Nephron progenitor cell (in vitro differentiated cells): Measurements from ENCODE around the gene XRCC5.
"Not testable (repeated sequence)": the region's sequence is repeated elsewhere in the genome, so short reads cannot be mapped to it uniquely, and the experiment has no call there.

Experiments
- DNase-seq: peaks from one replicate; pipeline ENCODE4 v3.0.0; 2021
- H3K27ac Mint-ChIP-seq: 2 replicates; pipeline ENCODE4 v1.8.0; 2021; ENCODE audit warnings: mild to moderate bottlenecking, moderate library complexity, mixed read lengths
- H3K27me3 Mint-ChIP-seq: 2 replicates; pipeline ENCODE4 v1.8.0; 2021; ENCODE audit warnings: mild to moderate bottlenecking, low read depth, mixed read lengths; ENCODE audit not compliant: poor library complexity
- H3K36me3 Mint-ChIP-seq: 2 replicates; pipeline ENCODE4 v1.8.0; 2021; ENCODE audit warnings: low read depth, mixed read lengths
- H3K4me1 Mint-ChIP-seq: 2 replicates; pipeline ENCODE4 v1.8.0; 2021; ENCODE audit warnings: mixed read lengths
- H3K4me3 Mint-ChIP-seq: 2 replicates; pipeline ENCODE4 v1.8.0; 2021; ENCODE audit warnings: mild to moderate bottlenecking, moderate library complexity, mixed read lengths
- H3K9me3 Mint-ChIP-seq: 2 replicates; pipeline ENCODE4 v1.8.0; 2021; ENCODE audit warnings: mild to moderate bottlenecking, moderate library complexity, mixed read lengths
- TF ChIP-seq, protein P1 (sequence below): fragments of 200-600 bp; sonication (generic); IDR thresholded peaks from 2 replicates; pipeline ENCODE4 v1.5.0; 2021; ENCODE audit warnings: antibody characterized with exemption

XRCC5 gene

DNA sequence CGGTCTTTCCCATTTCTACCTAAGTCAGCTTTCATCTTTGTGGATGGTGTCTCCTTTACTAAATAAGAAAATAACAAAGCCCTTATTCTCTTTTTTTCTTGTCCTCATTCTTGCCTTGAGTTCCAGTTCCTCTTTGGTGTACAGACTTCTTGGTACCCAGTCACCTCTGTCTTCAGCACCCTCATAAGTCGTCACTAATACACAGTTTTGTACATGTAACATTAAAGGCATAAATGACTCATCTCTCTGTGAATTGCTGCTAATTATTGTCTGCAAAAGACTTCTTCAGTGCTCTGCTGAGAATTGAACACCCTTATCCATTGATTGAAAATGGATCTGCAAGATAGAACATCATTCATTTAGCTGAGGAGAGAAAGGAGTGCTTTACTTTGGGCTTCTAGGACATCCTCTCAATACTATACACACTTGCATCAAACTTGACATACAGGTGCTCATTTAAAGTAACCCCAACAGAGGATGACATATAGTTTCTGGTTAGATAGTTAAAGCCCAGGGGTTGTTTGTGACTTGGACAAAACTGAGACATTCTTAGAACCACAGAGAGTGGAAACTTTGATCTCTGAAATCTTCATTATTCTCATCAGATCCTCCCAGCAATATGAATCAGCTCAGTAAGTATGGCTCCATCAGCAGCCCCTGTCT, 97.0 kb downstream of the XRCC5 start:
- TF ChIP-seq, protein P1, sequence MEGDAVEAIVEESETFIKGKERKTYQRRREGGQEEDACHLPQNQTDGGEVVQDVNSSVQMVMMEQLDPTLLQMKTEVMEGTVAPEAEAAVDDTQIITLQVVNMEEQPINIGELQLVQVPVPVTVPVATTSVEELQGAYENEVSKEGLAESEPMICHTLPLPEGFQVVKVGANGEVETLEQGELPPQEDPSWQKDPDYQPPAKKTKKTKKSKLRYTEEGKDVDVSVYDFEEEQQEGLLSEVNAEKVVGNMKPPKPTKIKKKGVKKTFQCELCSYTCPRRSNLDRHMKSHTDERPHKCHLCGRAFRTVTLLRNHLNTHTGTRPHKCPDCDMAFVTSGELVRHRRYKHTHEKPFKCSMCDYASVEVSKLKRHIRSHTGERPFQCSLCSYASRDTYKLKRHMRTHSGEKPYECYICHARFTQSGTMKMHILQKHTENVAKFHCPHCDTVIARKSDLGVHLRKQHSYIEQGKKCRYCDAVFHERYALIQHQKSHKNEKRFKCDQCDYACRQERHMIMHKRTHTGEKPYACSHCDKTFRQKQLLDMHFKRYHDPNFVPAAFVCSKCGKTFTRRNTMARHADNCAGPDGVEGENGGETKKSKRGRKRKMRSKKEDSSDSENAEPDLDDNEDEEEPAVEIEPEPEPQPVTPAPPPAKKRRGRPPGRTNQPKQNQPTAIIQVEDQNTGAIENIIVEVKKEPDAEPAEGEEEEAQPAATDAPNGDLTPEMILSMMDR = no peak
- peaks cover 71% of the 10 kb centered on the region for H3K36me3 Mint-ChIP-seq
- peak overlapping the region; percentile 89 for H3K27ac Mint-ChIP-seq

DNA sequence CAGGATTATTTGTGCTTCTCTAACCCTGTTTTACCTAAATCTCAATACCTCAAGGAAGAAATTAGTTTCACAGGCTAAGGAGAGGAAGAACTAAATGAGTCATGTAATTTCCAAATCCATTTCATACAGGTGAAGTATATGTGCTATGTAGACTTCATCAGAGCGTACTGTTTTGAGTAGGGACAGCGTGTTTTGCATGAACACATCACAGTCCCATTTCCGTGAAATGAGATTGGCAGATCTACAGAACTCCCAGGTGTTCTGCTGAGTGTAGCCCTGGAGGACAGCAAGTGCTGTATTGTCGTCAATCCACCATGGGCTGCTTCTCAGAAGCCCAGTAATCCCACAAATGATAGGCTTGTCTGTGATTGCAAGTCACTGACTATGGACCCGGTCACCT, 97.7 kb downstream of the XRCC5 start:
- peaks cover 68% of the 10 kb centered on the region for H3K4me1 Mint-ChIP-seq
- no peaks in the 10 kb centered on the region for H3K9me3 Mint-ChIP-seq
- peak overlapping the region; percentile 89 for H3K27ac Mint-ChIP-seq
- H3K36me3 Mint-ChIP-seq = peaks cover 65% of the 10 kb centered on the region
- no peak overlapping the region for H3K4me3 Mint-ChIP-seq
- no peaks in the 10 kb centered on the region for H3K27me3 Mint-ChIP-seq
- TF ChIP-seq, protein P1 = no peak
- no peak for DNase-seq

More for the DNA sequence above, 97.0 kb downstream of the XRCC5 start:
- H3K9me3 Mint-ChIP-seq = no peaks in the 10 kb centered on the region
- no peaks in the 10 kb centered on the region for H3K27me3 Mint-ChIP-seq
- H3K4me1 Mint-ChIP-seq = peaks cover 66% of the 10 kb centered on the region
- no peak for DNase-seq
- no peak overlapping the region for H3K4me3 Mint-ChIP-seq

DNA sequence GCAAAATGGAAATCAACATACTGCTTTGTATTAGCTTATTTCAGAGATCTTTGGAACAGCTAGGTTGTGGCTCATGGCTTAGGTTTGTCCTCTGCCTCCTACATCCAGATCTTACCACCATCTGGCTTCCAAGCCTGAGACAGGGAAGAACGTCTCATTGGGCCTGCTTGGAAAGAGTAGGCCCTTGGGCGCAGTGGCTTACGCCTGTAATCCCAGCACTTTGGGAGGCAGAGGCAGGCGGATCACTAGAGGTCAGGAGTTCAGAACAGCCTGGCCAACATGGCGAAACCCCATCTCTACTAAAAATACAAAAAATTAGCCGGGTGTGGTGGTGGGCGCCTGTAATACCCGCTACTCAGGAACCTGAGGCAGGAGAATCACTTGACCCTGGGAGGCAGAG, 99.5 kb downstream of the XRCC5 start:
- Mint-ChIP-seq H3K4me1 (peaks cover 73% of the 10 kb centered on the region), H3K36me3 (peaks cover 46% of the 10 kb centered on the region), H3K27ac (peak overlapping the region; percentile 86)
- DNase-seq, H3K4me3 Mint-ChIP-seq, H3K27me3 Mint-ChIP-seq, H3K9me3 Mint-ChIP-seq: not testable (repeated sequence)

DNA sequence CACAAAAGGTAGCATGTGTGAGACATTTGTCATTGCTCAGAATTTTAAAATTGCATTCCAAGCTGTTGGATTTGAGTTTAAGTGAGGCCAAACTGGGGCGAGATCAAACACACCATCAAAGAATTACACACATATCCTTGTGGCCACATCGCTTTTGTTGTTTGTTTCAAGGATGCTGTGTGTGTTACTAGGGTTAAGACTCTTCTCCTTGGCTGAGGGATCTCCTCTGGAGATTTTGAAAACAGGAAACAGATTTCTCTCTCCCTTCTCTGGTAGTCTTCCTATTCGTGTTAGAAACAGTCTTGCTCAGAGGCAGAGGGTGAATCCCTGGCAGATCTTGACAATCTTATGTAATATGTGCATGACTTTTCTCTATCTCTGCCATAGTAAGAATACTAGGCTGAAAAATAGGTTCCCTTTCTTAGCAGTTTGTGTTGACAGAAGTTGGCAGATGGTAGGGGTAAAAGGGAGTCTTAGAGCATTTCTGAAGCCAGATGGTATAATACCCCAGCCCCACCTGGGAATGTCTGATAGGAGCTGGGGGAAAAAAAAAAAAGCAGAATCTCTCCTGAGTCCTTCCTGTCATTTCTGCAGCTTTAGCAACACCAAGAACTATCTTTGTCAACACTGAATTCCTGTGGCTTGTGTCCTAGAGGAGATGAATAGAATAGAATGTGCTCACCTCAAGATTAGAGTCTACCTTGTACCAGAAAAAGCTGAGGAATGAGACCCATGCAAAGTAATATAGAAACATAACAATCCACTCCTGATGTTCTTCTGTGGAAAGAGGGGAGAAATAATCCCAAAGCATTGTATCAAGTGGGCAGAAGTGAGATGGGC, 101.8 kb downstream of the XRCC5 start:
- peaks cover 28% of the 10 kb centered on the region for H3K36me3 Mint-ChIP-seq
- H3K27ac Mint-ChIP-seq = peak overlapping the region; percentile 88
- no peaks in the 10 kb centered on the region for H3K27me3 Mint-ChIP-seq
- H3K9me3 Mint-ChIP-seq = no peaks in the 10 kb centered on the region
- no peak overlapping the region for H3K4me3 Mint-ChIP-seq
- H3K4me1 Mint-ChIP-seq = peaks cover 74% of the 10 kb centered on the region
- DNase-seq = no peak
- TF ChIP-seq, protein P1 = no peak

DNA sequence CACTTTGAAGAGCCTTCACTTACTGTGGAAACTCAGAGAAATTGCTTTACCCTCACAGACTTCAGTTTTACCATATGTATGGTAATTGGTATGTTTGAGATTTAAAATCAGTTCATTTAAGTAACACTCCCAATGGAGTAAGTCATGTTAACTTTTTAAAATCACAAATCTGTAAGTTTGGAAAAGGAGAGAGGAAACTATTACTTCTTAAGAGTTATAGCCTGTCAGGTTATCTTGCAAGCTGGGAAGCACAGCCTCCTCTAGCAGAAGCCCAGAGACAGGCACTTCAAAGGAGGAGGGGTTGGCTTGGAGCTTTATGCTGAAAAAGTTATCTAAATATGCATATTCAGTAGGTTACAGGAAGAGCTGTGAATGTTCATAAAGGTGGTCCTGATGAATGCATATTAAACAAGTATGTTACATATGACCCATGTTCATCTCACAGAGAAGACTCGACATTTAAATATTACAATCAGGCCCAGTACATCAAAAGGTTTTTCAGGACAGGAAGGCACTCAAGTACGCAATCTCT, 102.5 kb downstream of the XRCC5 start:
- no peak for DNase-seq
- H3K27me3 Mint-ChIP-seq = no peaks in the 10 kb centered on the region
- H3K27ac Mint-ChIP-seq = peak overlapping the region; percentile 88
- peaks cover 75% of the 10 kb centered on the region for H3K4me1 Mint-ChIP-seq
- peaks cover 20% of the 10 kb centered on the region for H3K36me3 Mint-ChIP-seq
- H3K4me3 Mint-ChIP-seq = peak overlapping the region; percentile 40
- no peaks in the 10 kb centered on the region for H3K9me3 Mint-ChIP-seq
- TF ChIP-seq, protein P1 = no peak

DNA sequence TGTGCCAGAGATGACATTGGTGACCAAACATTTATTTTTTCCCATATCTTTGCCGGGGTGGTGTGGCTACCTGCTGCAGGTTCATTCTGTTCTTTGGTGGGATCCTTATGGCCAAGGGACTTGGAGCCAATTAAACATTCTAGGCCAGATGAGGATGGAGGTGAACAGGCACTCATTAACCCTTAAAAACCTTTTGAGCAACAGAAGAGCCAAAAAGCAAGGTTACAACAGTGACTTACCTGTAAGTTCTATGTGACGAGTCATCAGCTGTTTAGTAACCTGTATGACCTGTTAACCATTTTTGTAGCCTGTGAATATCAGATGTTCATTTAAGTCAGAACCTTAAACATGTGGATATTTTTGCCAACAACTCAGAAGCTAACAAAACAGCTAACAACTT, 105.6 kb downstream of the XRCC5 start:
- Mint-ChIP-seq H3K36me3 (no peaks in the 10 kb centered on the region), H3K27ac (no peak overlapping the region), H3K9me3 (no peaks in the 10 kb centered on the region), H3K4me1 (peaks cover 68% of the 10 kb centered on the region), H3K27me3 (no peaks in the 10 kb centered on the region), H3K4me3 (no peak overlapping the region)
- TF ChIP-seq, protein P1 = no peak
- no peak for DNase-seq
